Heart right ventricle (tissue), 16 donors: ENCODE results near the gene SLC35B2. TPM values are rescaled to one million over a fixed set of nuclear protein-coding genes. Genes with fewer than 3 reads are reported as not detected.

Experiments used
- ATAC-seq, 8 donors: fragments of 200-7000 bp; cut with Tn5 transposase; one replicate each; pipeline ENCODE4 v1.9.1; 2020; ENCODE audit warnings: mild to moderate bottlenecking in 8 of 8, moderate library complexity in 8 of 8, moderate number of reproducible peaks in 1 of 8
- DNase-seq, 2 donors: peaks; one replicate each; pipeline ENCODE4 v3.0.0-alpha.2; 2020
- H3K27ac ChIP-seq, 10 donors: fragments of 200-600 bp; sonication (generic) in 2 of 10; one replicate each; pipeline versions ENCODE4 v1.5.0 to v1.8.0; 2020 to 2022; ENCODE audit warnings: mild to moderate bottlenecking in 3 of 10
- H3K27me3 ChIP-seq, 7 donors: fragments of 200-600 bp; one replicate each; pipeline ENCODE4 v1.8.0; 2021 to 2022; ENCODE audit warnings: mild to moderate bottlenecking in 2 of 7
- H3K36me3 ChIP-seq, 9 donors: fragments of 200-600 bp; sonication (generic) in 1 of 9; one replicate each; pipeline versions ENCODE4 v1.5.0 to v1.8.0; 2020 to 2022; ENCODE audit warnings: mild to moderate bottlenecking in 2 of 9
- H3K4me1 ChIP-seq, 9 donors: fragments of 200-600 bp; sonication (generic) in 1 of 9; one replicate each; pipeline versions ENCODE4 v1.5.0 to v1.8.0; 2020 to 2022; ENCODE audit warnings: mild to moderate bottlenecking in 4 of 9
- H3K4me3 ChIP-seq, 10 donors: fragments of 200-600 bp; sonication (generic) in 2 of 10; one replicate each; pipeline versions ENCODE4 v1.5.0 to v1.8.0; 2020 to 2022; ENCODE audit warnings: mild to moderate bottlenecking in 7 of 10, moderate library complexity in 2 of 10
- H3K9me3 ChIP-seq, 11 donors: fragments of 200-600 bp in 10 of 11; sonication (generic) in 2 of 11; one replicate each; pipeline versions ENCODE4 v1.5.0 to v1.8.0; 2013 to 2022; ENCODE audit warnings: mild to moderate bottlenecking in 2 of 11, control low read depth in 1 of 11, moderate library complexity in 1 of 11
- WGBS, 2 donors: extraction: QIAGEN DNeasy Blood & Tissue Kit; methylation state at CpG; one replicate each; pipeline ENCODE4 v1.1.7; 2013; ENCODE audit warnings: inconsistent platforms in 1 of 2; 5-methylcytosine and 5-hydroxymethylcytosine counted together
- intact Hi-C, 10 donors: fragments of 100-400 bp; cut with DNase I; formaldehyde crosslinking; loops; one replicate each; pipeline versions ENCODE4 v1.11.1 to v1.14.2; 2022
- polyA plus RNA-seq, 2 donors: library from polyadenylated mRNA; stranded (reverse); fragments of 200-250 nt; gene quantifications; one replicate each; pipeline ENCODE4 v1.2.3, GENCODE V29; 2013
- total RNA-seq, 10 donors: library from RNA; stranded (reverse); fragmentation: NEBNext Ultra II Directional in 3 of 10; extraction: Animal tissue kit (Norgen Biotek cat#: 25700) in 3 of 10; gene quantifications; one replicate each; pipeline versions ENCODE4 v1.2.1 to v1.2.4, GENCODE V29; 2021 to 2023
- TF ChIP-seq, protein P1 (sequence below), 9 donors: fragments of 200-600 bp; sonication (generic) in 2 of 9; IDR thresholded peaks; one replicate each; pipeline versions ENCODE4 v1.5.0 to v1.8.0; 2021 to 2022; ENCODE audit warnings: antibody characterized with exemption in 9 of 9, mild to moderate bottlenecking in 5 of 9, moderate library complexity in 1 of 9
- donor health status: Arrhythmogenic right ventricular cardiomyopathy.
- donor health status: ischemic (EF 13 %, LVEDD 7.1; RV severe dilation, severe dysfunction).
- donor health status: healthy with polysubstance abuse.
- donor health status: DM: no; HTN: yes; CAD: no.
- donor health status: DM: no; HTN: no; CAD: no.
- donor health status: ischemic (EF 25% LVEDD 6.9; RV normal size, moderate dysfunction).
- donor health status: ischemic (EF 25% LVEDD 5.7; RV mildly dilated, moderate dysfunction).
- donor health status: healthy.
- donor health status: DM: yes; HTN: yes; CAD: no.
- donor health status: Ischemic cardiomyopathy.
- donor health status: ischemic (EF 35%, LVEDD 5.7; RV mildly dilated, moderate dysfunction).
- donor health status: nonischemic (EF 11% LVEDD 7.7; RV severe dilation, severe dysfunction).
- donor health status: DM: yes; HTN: yes; CAD: no.
- donor health status: PGD.
- donor health status: ischemic (EF 29% LVEDD 5.4; RV normal size, mild dysfunction).
- donor health status: nonischemic (EF 23%, LVEDD 6.1; RV moderate dilation, normal function).

SLC35B2 gene
- total and polyA plus RNA-seq, 12 donors = 9.1 to 29.8 (median 23.7) TPM

DNA sequence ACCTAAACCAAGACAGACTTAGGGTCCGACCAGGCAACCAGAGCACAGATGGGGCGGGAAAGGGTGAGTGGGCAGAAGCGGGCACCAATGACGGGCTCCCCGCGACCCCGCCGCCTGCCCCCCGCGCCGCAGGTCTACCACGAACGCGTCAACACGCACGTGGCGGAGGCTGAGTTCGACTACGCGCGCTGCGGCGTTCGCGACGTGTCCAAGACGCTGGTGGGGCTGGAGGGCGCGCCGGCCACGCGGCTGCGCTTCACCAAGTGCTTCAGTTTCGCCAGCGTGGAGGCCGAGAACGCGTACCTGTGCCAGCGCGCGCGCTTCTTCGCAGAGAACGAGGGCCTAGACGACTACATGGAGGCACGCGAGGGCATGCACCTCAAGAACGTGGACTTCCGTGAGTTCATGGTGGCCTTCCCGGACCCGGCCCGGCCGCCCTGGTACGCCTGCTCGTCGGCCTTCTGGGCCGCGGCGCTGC, 18.0 kb upstream of the SLC35B2 start:
- peaks cover 0 to 10% (median 5%) of the 10 kb centered on the region in 9 donors for H3K4me1 ChIP-seq
- no peaks in the 10 kb centered on the region for H3K9me3 ChIP-seq
- peak overlapping the region in 9 of 10 donors; percentile 23 to 42 (median 31) for H3K4me3 ChIP-seq
- no peak overlapping the region for H3K27ac ChIP-seq
- DNase-seq = no peak
- intact Hi-C loops = no loop called here
- no peaks in the 10 kb centered on the region for H3K36me3 ChIP-seq
- TF ChIP-seq, protein P1, sequence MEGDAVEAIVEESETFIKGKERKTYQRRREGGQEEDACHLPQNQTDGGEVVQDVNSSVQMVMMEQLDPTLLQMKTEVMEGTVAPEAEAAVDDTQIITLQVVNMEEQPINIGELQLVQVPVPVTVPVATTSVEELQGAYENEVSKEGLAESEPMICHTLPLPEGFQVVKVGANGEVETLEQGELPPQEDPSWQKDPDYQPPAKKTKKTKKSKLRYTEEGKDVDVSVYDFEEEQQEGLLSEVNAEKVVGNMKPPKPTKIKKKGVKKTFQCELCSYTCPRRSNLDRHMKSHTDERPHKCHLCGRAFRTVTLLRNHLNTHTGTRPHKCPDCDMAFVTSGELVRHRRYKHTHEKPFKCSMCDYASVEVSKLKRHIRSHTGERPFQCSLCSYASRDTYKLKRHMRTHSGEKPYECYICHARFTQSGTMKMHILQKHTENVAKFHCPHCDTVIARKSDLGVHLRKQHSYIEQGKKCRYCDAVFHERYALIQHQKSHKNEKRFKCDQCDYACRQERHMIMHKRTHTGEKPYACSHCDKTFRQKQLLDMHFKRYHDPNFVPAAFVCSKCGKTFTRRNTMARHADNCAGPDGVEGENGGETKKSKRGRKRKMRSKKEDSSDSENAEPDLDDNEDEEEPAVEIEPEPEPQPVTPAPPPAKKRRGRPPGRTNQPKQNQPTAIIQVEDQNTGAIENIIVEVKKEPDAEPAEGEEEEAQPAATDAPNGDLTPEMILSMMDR (IDR thresholded peaks at IDR 0.05) = no peak
- 77% methylated on average over 59 of the region's 59 CpGs for WGBS, 2 donors
- H3K27me3 ChIP-seq = peaks cover 17 to 90% (median 77%) of the 10 kb centered on the region in 7 donors
- no peak for ATAC-seq

GRCh38 chr6:44273617-44274016, 16.3 kb upstream of the SLC35B2 start:
- H3K9me3 ChIP-seq = no peaks in the 10 kb centered on the region
- peaks cover 0 to 10% (median 5%) of the 10 kb centered on the region in 9 donors for H3K4me1 ChIP-seq
- ATAC-seq (no peak), DNase-seq (no peak)
- intact Hi-C loops = no loop called here
- no peaks in the 10 kb centered on the region for H3K36me3 ChIP-seq
- WGBS, 2 donors = 76 to 81% methylated on average over 1 of the region's 1 CpG
- H3K27ac ChIP-seq = no peak overlapping the region
- peaks cover 23 to 99% (median 90%) of the 10 kb centered on the region in 7 donors for H3K27me3 ChIP-seq
- TF ChIP-seq, protein P1 (IDR thresholded peaks at IDR 0.05) = no peak
- H3K4me3 ChIP-seq = no peak overlapping the region

DNA sequence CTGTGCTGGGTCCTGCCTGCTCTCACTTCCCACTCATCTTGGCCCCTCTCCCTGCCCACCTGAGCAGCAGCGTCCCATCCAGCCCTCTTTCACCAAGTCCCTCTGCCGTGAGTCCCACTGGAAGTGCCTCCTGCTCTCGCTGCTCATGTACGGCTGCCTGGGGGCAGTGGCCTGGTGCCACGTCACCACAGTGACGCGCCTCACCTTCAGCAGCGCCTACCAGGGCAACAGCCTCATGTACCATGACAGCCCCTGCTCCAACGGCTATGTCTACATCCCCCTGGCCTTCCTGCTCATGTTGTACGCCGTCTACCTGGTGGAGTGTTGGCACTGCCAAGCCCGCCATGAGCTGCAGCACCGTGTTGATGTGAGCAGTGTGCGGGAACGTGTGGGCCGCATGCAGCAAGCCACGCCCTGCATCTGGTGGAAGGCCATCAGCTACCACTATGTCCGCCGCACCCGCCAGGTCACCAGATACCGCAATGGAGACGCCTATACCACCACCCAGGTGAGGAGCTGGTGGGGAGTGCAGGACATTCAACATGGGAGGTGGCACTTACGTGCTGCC, 15.8 kb upstream of the SLC35B2 start:
- Histone ChIP-seq H3K4me3 (no peak overlapping the region), H3K27me3 (peaks cover 23 to 99% (median 88%) of the 10 kb centered on the region in 7 donors), H3K27ac (no peak overlapping the region), H3K4me1 (peaks cover 0 to 10% (median 5%) of the 10 kb centered on the region in 9 donors), H3K9me3 (no peaks in the 10 kb centered on the region), H3K36me3 (no peaks in the 10 kb centered on the region)
- TF ChIP-seq, protein P1 (IDR thresholded peaks at IDR 0.05) = no peak
- 86 to 91% methylated on average over 23 of the region's 23 CpGs for WGBS, 2 donors
- no peak for ATAC-seq
- DNase-seq = no peak
- intact Hi-C loops = no loop called here

GRCh38 chr6:44272529-44272928, 15.2 kb upstream of the SLC35B2 start:
- intact Hi-C loops = no loop called here
- H3K27me3 ChIP-seq = peaks cover 23 to 97% (median 84%) of the 10 kb centered on the region in 7 donors
- ATAC-seq (no peak), DNase-seq (no peak)
- peaks cover 0 to 10% (median 5%) of the 10 kb centered on the region in 9 donors for H3K4me1 ChIP-seq
- no peak overlapping the region for H3K27ac ChIP-seq
- 76 to 84% methylated on average over 3 of the region's 3 CpGs for WGBS, 2 donors
- TF ChIP-seq, protein P1 (IDR thresholded peaks at IDR 0.05) = no peak
- H3K36me3 ChIP-seq = no peaks in the 10 kb centered on the region
- H3K4me3 ChIP-seq = no peak overlapping the region
- no peaks in the 10 kb centered on the region for H3K9me3 ChIP-seq
